GM21423 (cell line): Measurements from ENCODE around the gene VEZF1.
A peak's percentile ranks its signal among the peaks of the same experiment; 100 is the strongest.

Source experiments
- ATAC-seq: cut with Tn5 transposase; IDR thresholded peaks from one replicate; pipeline ENCODE4 v1.9.1; 2021; ENCODE audit warnings: mild to moderate bottlenecking, moderate library complexity; ENCODE audit not compliant: unreplicated experiment

VEZF1 gene

GRCh38 chr17:57953705-57954396 is 34.2 kb downstream of the VEZF1 start:
- no peak for ATAC-seq

DNA sequence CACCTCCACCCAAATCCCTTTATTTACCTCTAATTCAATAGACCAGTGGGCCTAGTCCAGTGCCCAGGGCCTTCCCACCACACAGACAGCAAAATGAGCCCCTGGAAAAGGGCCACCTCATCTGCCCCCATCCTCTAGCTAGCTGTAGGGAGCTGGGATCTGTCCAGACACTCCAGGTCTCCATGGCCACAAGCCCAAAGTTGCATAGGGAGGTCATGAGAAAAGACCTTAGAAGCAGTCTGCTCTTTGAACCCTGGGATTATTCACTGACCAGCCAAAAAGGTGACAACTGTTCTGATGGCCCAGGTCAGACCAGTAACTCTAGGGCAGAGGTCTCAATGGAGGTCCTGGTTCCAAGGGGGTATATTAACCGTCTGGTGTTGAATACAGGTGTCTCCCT is 34.8 kb downstream of the VEZF1 start:
- ATAC-seq: no peak

DNA sequence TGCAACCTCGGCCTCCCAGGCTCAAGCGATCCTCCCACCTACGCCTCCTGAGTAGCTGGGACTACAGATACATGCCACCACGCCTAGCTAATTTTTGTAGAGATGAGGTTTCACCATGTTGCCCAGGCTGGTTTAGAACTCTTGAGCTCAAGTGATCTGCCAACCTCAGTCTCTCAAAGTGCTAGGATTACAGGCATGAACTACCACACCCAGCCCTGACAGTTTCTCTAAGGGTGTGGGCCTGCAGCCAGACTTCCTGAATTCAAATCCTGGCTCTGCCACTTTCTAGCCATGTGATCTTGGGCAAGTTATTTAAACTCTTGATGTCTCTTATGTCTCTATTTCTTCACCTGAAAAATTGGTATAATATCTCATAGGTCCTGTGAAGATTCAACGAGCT is 38.4 kb downstream of the VEZF1 start:
- ATAC-seq: no peak

DNA sequence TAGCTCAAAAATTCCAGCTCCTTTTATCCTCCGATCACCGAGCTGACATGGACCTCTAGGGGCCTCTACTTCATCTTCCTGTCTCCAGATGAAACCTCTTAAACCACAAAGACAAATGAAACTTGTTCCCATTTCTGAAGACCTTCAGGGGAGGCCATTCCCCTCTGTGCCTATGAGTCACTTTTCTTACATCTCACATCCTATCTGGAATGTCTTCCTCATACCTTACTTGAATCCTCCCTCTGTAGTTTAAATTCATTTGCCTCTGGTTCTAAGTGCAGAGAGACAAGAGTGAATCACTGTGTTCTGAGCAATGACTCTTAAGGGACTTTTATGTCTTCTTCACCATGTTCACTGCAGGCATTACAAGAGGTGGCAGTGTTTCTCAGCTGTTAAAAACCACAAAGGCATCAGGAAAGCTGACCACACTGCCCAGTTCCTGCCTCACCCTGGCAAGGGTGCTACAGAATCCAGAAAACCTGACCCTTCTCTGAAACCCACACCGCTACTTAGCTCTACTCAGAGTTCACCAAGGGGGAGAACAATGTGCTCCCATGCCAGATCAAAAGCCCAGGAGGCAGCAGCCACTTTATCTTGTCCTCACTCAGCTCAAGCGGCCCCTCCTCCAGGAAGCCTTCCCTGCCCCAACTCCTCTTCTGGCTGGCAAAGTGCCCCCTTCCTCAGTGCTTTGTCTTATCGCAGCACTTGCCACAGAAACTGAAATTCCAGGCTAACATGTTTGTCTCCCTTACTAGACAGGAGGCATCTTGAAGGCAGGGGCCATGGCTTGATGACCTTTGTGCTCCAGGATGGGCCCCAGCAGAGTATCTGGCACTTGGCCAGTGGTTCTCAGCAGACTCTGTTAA is 39.3 kb downstream of the VEZF1 start:
- ATAC-seq: no peak

- ATAC-seq: no peak
Observed at GRCh38 chr17:57948169-57948554, 39.9 kb downstream of the VEZF1 start.

DNA sequence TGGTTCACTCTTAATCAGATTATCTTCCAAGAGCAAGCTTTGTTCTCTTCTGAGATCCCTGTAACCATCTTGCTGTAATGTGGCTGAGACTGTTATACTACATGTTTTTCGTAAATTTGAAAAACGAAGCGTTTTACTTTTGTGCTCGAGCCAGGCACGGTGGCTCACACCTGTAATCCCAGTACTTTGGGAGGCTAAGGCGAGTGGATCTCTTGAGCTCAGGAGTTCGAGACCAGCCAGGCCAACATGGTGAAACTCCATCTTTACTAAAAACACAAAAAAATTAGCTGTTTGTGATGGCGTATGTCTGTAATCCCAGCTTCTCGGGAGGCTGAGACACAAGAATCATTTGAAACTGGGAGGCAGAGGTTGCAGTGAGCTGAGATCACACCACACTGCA is 40.7 kb downstream of the VEZF1 start:
- ATAC-seq: no peak

- peak; percentile 82 for ATAC-seq
Observed at GRCh38 chr17:57946798-57947358, 41.2 kb downstream of the VEZF1 start.

GRCh38 chr17:57945996-57946797 is 41.9 kb downstream of the VEZF1 start:
- ATAC-seq: peak; percentile 9

GRCh38 chr17:57944908-57945307 is 43.1 kb downstream of the VEZF1 start:
- no peak for ATAC-seq

GRCh38 chr17:57943645-57944044 is 44.4 kb downstream of the VEZF1 start:
- no peak for ATAC-seq

DNA sequence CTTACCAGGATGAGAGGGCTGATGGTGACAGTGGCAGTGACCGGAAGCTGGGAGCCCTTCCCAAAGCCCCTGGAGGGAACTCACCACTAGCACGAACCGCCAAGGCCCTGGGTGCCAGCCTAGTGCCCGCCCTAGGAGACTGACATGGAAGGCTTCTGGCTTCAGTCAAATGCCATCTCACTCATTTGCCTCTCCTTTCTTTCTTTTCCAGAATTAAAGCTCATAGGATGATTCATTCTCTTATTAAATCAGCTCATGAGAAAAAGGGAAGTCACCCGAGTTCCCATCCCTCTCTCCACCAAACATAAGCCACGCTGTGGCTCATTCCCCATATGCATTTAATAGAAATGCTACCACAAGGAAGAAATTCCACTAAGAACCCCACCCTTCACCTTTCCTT is 44.9 kb downstream of the VEZF1 start:
- no peak for ATAC-seq

DNA sequence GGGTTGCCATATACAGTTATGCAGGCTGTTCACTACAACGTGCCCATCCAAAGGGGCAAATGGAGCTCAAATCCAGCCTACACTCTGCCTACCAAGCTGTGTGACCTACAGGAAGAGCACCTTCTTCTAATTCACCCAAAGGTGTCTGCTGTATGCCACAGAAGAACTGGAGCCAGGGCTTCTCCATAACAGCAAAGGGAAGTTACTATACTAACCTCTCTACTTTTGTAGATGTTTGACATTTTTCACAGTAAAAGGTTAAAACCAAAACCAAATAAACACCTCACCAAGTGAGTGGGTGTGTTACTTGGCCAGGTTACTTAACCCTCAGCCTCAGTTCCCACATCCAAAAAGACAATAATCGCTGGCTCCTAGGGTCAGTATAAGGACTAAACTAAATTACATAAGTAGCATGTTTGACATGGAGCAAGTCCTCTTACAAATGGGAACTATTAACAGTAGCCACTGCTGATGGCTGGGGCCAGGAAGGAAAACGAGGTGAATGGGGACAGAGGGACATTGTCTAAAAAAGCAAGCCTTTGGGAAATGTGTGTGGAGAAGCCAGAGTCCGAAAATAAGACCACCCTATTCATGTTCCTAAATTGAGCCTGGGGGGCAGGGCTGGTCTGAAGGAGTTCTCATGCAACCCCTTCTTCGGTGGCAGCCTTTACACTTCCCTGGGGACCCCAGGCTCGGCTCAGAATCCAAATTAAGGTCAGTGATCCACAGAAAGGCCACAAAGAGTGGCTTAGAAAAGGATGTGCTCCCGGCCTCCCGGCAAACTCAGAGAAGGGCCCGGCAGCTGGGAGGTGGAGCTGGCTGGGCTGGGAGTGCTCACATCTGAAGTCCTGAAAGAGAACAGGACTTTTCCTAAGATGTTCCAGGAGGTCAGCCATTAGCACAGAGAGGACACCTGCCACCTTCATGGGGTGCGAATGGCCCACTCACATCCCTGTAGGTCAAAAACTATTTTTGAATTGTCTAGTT is 46.4 kb downstream of the VEZF1 start:
- ATAC-seq: no peak

- ATAC-seq: no peak
Observed at GRCh38 chr17:57940653-57941329, 47.3 kb downstream of the VEZF1 start.

DNA sequence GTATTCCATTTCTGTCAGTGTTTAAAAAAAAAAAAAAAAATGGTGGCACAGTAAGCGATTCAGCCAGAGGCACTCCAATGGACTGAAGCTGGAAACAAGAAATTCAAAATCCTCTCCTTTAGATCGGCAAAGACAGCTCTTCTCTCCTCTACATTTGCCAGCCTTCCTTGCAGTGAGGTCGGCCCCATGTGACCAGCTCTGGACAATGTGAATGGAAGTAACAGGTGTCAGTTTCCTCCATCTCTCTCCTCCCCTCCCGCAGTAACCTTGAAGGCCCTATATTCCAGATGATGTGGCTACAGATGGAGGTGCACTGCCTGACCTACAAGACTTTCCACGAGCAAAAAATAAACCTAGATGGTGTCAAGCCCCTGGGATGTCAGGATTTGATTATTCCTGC is 47.8 kb downstream of the VEZF1 start:
- no peak for ATAC-seq

DNA sequence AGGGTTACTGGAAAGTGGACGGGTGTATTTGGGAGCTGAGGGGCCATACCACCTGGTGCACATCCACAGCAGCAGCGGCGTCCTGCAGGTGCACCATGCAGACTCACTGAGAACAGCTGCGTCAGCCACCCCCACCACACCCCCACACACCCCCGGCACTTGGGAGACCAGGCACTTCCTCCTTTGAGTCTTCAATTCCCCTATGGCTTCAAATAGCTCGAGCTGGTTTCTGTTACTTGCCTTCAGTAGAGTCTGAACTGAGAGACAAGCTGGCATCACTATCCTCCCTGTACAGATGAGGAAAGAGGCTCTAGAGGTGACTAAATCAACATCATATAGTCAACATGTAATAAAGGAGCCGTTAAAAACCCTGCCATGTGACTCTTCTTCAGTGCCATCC is 48.3 kb downstream of the VEZF1 start:
- ATAC-seq: peak; percentile 72

DNA sequence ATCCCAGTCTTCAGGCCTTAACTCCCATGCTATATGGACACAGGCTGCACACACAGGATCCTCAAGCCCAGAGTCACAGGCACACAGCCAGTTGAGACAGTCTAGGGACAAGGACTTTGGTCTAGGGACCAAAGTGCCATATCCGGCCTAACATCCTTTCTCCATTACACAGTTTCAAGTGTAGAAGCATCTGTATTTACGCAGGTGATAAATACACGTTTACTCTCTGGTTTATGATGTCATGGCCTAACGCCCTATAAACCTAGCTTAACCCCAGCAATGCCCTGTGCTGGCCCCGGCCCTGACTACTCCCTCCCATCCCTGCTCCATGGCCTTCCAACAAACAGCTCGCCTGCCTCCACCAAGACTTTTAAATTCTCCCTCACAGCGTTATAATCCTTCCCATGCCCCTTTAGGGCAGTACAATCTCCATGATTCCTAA is 50.0 kb downstream of the VEZF1 start:
- no peak for ATAC-seq

GRCh38 chr17:57937492-57937891 is 50.6 kb downstream of the VEZF1 start:
- no peak for ATAC-seq

- no peak for ATAC-seq
Observed at GRCh38 chr17:57935833-57936807, 51.9 kb downstream of the VEZF1 start.
